Esophagus muscularis mucosa (tissue), 4 donors: Measurements from ENCODE around the gene PCDHGA5.

Source experiments
- CTCF ChIP-seq, 3 experiments: fragments of 200-600 bp in 2 of 3; fragments of 450-650 bp in 1 of 3; sonication (generic) in 2 of 3; IDR thresholded peaks; one replicate each; pipeline ENCODE4 v1.5.1; 2017 to 2019; ENCODE audit warnings: antibody characterized with exemption in 3 of 3, mild to moderate bottlenecking in 2 of 3, moderate library complexity in 1 of 3
- EP300 ChIP-seq: sonication (generic); formaldehyde crosslinking; IDR thresholded peaks from one replicate; pipeline ENCODE4 v1.6.1; 2017; ENCODE audit warnings: antibody characterized with exemption
- POLR2A ChIP-seq: fragments of 450-650 bp; IDR thresholded peaks from one replicate; pipeline ENCODE4 v1.6.1; 2017; ENCODE audit warnings: antibody characterized with exemption, moderate library complexity, mild to moderate bottlenecking, low read depth

DNA sequence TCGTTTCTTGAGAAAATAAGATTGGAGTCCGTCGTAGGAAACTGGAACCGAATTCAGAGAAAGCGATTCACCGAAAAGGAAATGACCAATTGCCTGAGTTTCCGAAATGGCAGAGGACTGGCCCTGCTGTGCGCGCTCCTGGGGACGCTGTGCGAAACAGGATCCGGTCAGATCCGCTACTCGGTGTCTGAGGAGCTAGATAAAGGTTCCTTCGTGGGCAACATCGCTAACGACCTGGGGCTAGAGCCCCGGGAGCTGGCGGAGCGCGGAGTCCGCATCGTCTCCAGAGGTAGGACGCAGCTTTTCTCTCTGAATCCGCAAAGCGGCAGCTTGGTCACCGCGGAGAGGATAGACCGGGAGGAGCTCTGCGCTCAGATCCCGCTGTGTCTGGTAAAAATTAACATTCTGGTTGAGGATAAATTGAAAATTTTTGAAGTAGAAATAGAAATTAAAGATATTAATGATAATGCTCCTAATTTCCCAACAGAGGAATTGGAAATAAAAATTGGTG, 20.0 kb upstream of the PCDHGA5 start:
- TF ChIP-seq CTCF (IDR thresholded peaks at IDR 0.05) (no peak), POLR2A (no peak), EP300 (no peak)
